ENCODE results near the gene CETP. TPM values are rescaled to one million over a fixed set of nuclear protein-coding genes. Genes with fewer than 3 reads are reported as not detected.

CETP gene
- total RNA-seq, 4 donors from 2014 or later = 0.40 to 4.0 (median 1.7) TPM

DNA sequence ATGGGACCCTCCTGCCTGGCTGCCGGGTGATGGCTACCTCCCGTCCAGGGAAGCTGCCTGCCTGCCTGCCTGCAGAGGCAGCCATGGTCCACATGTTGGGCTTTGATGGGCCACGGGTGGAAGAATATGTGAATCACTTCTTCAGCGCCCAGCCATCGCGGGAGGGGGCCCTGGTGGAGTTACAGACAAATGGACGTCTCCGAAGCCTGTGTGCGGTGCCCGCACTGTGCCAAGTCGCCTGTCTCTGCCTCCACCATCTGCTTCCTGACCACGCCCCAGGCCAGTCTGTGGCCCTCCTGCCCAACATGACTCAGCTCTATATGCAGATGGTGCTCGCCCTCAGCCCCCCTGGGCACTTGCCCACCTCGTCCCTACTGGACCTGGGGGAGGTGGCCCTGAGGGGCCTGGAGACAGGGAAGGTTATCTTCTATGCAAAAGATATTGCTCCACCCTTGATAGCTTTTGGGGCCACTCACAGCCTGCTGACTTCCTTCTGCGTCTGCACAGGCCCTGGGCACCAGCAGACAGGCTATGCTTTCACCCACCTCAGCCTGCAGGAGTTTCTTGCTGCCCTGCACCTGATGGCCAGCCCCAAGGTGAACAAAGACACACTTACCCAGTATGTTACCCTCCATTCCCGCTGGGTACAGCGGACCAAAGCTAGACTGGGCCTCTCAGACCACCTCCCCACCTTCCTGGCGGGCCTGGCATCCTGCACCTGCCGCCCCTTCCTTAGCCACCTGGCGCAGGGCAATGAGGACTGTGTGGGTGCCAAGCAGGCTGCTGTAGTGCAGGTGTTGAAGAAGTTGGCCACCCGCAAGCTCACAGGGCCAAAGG is 64.4 kb downstream of the CETP start:
- Histone ChIP-seq H3K4me3 (replicated peaks in 1 of 3) (no peak overlapping the region), H3K4me1 (no peaks in the 10 kb centered on the region), H3K9me3 (no peaks in the 10 kb centered on the region), H3K27ac (no peak overlapping the region), H3K27me3 (no peaks in the 10 kb centered on the region), H3K36me3 (peaks cover 0 to 7% of the 10 kb centered on the region in 2 donors)
- TF ChIP-seq POLR2A (IDR thresholded peaks at IDR 0.05) = no peak
- TF ChIP-seq, protein P1, sequence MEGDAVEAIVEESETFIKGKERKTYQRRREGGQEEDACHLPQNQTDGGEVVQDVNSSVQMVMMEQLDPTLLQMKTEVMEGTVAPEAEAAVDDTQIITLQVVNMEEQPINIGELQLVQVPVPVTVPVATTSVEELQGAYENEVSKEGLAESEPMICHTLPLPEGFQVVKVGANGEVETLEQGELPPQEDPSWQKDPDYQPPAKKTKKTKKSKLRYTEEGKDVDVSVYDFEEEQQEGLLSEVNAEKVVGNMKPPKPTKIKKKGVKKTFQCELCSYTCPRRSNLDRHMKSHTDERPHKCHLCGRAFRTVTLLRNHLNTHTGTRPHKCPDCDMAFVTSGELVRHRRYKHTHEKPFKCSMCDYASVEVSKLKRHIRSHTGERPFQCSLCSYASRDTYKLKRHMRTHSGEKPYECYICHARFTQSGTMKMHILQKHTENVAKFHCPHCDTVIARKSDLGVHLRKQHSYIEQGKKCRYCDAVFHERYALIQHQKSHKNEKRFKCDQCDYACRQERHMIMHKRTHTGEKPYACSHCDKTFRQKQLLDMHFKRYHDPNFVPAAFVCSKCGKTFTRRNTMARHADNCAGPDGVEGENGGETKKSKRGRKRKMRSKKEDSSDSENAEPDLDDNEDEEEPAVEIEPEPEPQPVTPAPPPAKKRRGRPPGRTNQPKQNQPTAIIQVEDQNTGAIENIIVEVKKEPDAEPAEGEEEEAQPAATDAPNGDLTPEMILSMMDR (IDR thresholded peaks at IDR 0.05) = no peak
- intact Hi-C loops (cut with DNase I) = no loop called here
- no peak for DNase-seq
- WGBS, 2 donors = 81 to 95% methylated on average over 14 to 15 of the region's 21 CpGs

DNA sequence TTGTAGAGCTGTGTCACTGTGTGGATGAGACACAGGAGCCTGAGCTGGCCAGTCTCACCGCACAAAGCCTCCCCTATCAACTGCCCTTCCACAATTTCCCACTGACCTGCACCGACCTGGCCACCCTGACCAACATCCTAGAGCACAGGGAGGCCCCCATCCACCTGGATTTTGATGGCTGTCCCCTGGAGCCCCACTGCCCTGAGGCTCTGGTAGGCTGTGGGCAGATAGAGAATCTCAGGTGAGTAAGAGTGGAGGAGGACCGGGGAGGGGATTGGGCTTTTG is 65.0 kb downstream of the CETP start:
- intact Hi-C loops (cut with DNase I) = no loop called here
- Histone ChIP-seq H3K36me3 (peaks cover 0 to 2% of the 10 kb centered on the region in 2 donors), H3K4me3 (replicated peaks in 1 of 3) (no peak overlapping the region), H3K27me3 (no peaks in the 10 kb centered on the region), H3K27ac (no peak overlapping the region), H3K4me1 (no peaks in the 10 kb centered on the region), H3K9me3 (no peaks in the 10 kb centered on the region)
- TF ChIP-seq, protein P1 (IDR thresholded peaks at IDR 0.05) = no peak
- TF ChIP-seq POLR2A (IDR thresholded peaks at IDR 0.05) = no peak
- no peak for DNase-seq
- WGBS, 2 donors = 78 to 92% methylated on average over 3 of the region's 3 CpGs

DNA sequence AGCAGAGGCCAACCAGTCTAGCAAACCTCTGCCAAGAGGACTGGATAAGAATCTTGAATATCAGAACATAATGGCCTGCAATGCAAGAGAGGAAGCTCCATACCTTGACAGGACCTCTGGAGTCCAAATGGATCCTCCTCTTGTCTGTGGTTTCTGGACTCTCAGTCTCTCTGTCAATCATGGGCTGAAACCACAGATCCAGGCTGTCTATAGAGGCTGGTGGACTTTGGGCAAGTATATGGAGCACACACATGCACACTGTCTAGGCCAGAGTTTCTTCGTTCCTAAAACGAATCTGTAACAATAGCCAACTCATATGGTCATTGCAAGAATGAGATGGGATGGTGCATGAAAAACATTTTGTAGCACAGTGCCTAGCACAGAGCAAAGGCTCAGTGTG is 65.3 kb downstream of the CETP start:
- TF ChIP-seq POLR2A (IDR thresholded peaks at IDR 0.05) = no peak
- TF ChIP-seq, protein P1 (IDR thresholded peaks at IDR 0.05) = no peak
- H3K4me3 ChIP-seq (replicated peaks in 1 of 3) = no peak overlapping the region
- H3K27ac ChIP-seq = no peak overlapping the region
- no peaks in the 10 kb centered on the region for H3K36me3 ChIP-seq
- intact Hi-C loops (cut with DNase I) = no loop called here
- H3K27me3 ChIP-seq = no peaks in the 10 kb centered on the region
- H3K4me1 ChIP-seq = no peaks in the 10 kb centered on the region
- no peak for DNase-seq
- 95 to 100% methylated on average over 2 of the region's 2 CpGs for WGBS, 2 donors
- H3K9me3 ChIP-seq = no peaks in the 10 kb centered on the region

DNA sequence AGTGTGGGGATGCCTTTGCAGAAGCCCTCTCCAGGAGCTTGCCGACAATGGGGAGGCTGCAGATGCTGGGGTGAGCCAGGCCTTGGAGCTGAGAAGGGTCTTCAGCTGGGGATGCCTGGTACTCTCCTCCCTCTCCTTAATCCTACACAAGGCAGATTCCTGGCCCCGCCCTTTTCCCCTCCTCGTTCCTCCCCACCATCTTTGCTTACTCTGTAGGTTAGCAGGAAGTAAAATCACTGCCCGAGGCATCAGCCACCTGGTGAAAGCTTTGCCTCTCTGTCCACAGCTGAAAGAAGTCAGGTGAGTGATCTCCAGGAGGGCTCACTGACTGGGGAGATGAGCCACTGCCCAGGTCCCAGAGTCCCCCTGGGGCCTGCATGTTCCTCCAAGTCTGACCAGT is 66.3 kb downstream of the CETP start:
- H3K4me3 ChIP-seq (replicated peaks in 1 of 3) = no peak overlapping the region
- no peaks in the 10 kb centered on the region for H3K4me1 ChIP-seq
- H3K27me3 ChIP-seq = no peaks in the 10 kb centered on the region
- H3K36me3 ChIP-seq = no peaks in the 10 kb centered on the region
- WGBS, 2 donors = 67 to 81% methylated on average over 4 of the region's 4 CpGs
- H3K9me3 ChIP-seq = no peaks in the 10 kb centered on the region
- H3K27ac ChIP-seq = no peak overlapping the region
- intact Hi-C loops (cut with DNase I) = no loop called here
- TF ChIP-seq, protein P1 (IDR thresholded peaks at IDR 0.05) = no peak
- no peak for TF ChIP-seq POLR2A (IDR thresholded peaks at IDR 0.05)
- no peak for DNase-seq

Measured in thyroid gland (tissue), 4 donors.